ENCODE measurements around the gene S100A14. TPM values are rescaled to one million over a fixed set of nuclear protein-coding genes. Genes with fewer than 3 reads are reported as not detected.

The S100A14 gene
- total RNA-seq, 1 donor: 0.18 TPM

- DNase-seq (ENCODE audit: low read depth): peak; percentile 84
- peak overlapping the region; percentile 85 for H3K4me3 ChIP-seq (ENCODE audit: low read depth, low read length)
- TF ChIP-seq CTCF (IDR thresholded peaks at IDR 0.05; ENCODE audit: insufficient read depth, low read length): no peak
Measured at GRCh38 chr1:153608742-153609584, 7.2 kb downstream of the S100A14 start.

DNA sequence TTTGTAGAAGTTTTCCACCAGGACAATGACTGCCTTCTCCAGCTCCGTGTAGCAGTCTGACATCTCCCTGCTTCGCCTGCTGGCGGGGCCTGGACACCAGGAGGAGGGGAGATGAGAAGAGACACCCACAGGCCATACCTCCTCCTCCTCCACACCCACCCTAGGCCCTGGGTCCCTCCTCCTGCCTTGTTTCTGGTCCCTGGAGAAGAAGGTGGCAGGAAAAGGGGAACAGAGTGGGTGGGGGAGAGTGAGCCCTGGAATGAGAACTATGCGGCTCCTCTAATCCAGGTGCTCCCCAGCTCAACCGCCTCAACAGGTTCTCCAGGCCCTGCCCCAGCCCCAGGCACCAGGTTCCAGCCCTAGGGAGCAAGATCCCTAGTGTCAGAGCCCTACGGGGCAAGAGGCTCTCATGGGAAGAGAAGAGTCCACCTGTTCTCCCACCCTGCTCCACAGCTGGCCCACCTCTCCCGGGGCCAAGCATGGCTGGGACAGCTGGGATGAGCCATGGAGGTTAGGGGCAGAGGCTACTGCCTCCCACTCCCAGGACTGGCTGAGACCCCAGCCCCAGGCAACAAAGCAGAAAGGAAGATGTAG, 7.9 kb downstream of the S100A14 start:
- no peak for TF ChIP-seq CTCF (IDR thresholded peaks at IDR 0.05; ENCODE audit: insufficient read depth, low read length)
- H3K4me3 ChIP-seq (ENCODE audit: low read depth, low read length): peak overlapping the region; percentile 85
- DNase-seq (ENCODE audit: low read depth): no peak

DNA sequence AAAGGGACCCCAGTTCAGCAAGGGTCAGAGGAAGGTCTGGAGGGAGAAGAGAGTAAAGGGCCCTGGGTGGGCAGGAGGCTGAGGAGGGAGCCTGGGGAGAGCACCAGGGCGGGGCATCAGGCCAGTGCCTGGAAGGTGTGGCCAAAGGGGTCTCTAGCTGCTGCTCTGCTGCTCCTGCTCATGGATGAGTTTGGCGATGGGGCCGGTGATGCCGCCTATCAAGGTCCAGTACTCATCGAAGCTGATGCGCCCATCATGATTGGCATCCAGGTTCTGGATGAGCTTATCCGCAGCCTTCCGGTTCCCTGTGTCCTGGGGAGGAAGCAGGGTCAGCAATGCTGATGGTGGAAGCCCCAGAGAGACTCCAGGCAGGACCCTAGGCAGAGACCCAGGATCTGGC, 8.7 kb downstream of the S100A14 start:
- no peak overlapping the region for H3K4me3 ChIP-seq (ENCODE audit: low read depth, low read length)
- no peak for TF ChIP-seq CTCF (IDR thresholded peaks at IDR 0.05; ENCODE audit: insufficient read depth, low read length)
- DNase-seq (ENCODE audit: low read depth): no peak

GRCh38 chr1:153606194-153606593, 9.9 kb downstream of the S100A14 start:
- no peak for DNase-seq (ENCODE audit: low read depth)
- no peak for TF ChIP-seq CTCF (IDR thresholded peaks at IDR 0.05; ENCODE audit: insufficient read depth, low read length)
- no peak overlapping the region for H3K4me3 ChIP-seq (ENCODE audit: low read depth, low read length)

GRCh38 chr1:153602749-153603148, 13.4 kb downstream of the S100A14 start:
- no peak overlapping the region for H3K4me3 ChIP-seq (ENCODE audit: low read depth, low read length)
- no peak for DNase-seq (ENCODE audit: low read depth)
- TF ChIP-seq CTCF (IDR thresholded peaks at IDR 0.05; ENCODE audit: insufficient read depth, low read length): no peak

GRCh38 chr1:153599847-153600246, 16.3 kb downstream of the S100A14 start:
- no peak for DNase-seq (ENCODE audit: low read depth)
- TF ChIP-seq CTCF (IDR thresholded peaks at IDR 0.05; ENCODE audit: insufficient read depth, low read length): no peak
- no peak overlapping the region for H3K4me3 ChIP-seq (ENCODE audit: low read depth, low read length)
